ENCODE data around the gene AKAP6. TPM values are rescaled to one million over a fixed set of nuclear protein-coding genes. Genes with fewer than 3 reads are reported as not detected.

The AKAP6 gene
- total and polyA plus RNA-seq, 10 of the 15 experiments (the other 5 are each of a cell fraction or from before 2014, with no cell fraction given): 0.35 to 5.9 (median 2.2) TPM

DNA sequence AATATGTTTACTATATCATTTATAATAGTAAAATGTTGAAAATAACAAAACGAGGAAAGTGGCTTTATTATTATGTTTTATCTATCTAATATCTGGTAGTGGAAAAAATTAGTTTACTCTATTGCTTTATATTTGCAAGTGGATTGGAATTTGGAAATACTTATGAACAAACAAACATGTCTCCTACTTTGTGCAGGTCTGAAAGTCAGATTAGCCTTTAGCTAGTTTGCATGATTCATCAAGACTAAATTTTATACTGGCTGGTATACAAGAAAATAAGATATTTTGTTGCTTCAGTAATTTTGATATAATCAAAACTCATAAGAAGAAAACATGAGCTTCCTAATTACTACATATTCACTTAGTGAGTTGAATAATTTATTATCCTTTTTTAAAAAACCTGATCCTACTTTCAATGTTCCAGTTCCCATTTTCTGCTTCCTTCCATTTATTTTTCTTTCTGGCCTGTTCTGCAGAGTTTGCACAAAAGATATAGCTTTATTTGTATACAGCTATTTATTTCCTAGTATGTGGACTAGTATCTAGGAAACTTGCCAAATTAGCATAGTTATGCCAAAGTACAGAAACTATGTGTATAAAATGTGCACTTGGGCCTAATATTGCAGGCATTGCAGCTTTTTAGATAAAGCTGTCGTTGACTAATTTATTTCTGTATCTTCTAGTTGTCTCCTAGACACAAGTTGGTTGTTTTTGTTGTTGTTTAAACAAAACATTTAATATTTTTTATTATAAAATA lies 122.0 kb downstream of the AKAP6 start:
- ChIA-PET CTCF (interaction anchor here (0.9 kb wide), 1 partner anchor 23 kb away, joined by 3 read pairs; no protein-coding TSS in a partner anchor), SMC1A (ENCODE audit: uncharacterized antibody, unreplicated experiment) (interaction anchor here (1.0 kb wide), 1 partner anchor 19 kb away, joined by 4 read pairs; no protein-coding TSS in a partner anchor), POLR2A (no interaction called here), RAD21 (ENCODE audit: unreplicated experiment) (no interaction called here)
- no peak overlapping the region for H3K9ac ChIP-seq (ENCODE audit: control insufficient read depth, insufficient read depth, low read length)
- no peak overlapping the region for H3K27ac ChIP-seq (ENCODE audit: control insufficient read depth, insufficient read depth)
- no TSS peak for BruUV-seq (replicated peaks)
- H4K20me1 ChIP-seq (ENCODE audit: control insufficient read depth, insufficient read depth): no peaks in the 10 kb centered on the region
- ATAC-seq (no peak), DNase-seq (ENCODE audit: low read depth, low spot score) (no peak), FAIRE-seq (no peak)
- H3K4me2 ChIP-seq (ENCODE audit: control insufficient read depth, insufficient read depth): no peak overlapping the region
- no peaks in the 10 kb centered on the region; a peak in 1 of 4 replicates for H3K27me3 ChIP-seq (replicated peaks in 1 of 2; ENCODE audit: control insufficient read depth in 2 of 2, insufficient read depth in 2 of 2, low read length in 1 of 2)
- H3K4me1 ChIP-seq (ENCODE audit: control insufficient read depth, insufficient read depth, low read length): no peaks in the 10 kb centered on the region
- no peaks in the 10 kb centered on the region for H3K36me3 ChIP-seq (ENCODE audit: control insufficient read depth in 2 of 2, insufficient read depth in 2 of 2, low read length in 1 of 2)
- no peaks in the 10 kb centered on the region for H3K9me3 ChIP-seq (replicated peaks; ENCODE audit: control insufficient read depth, insufficient read depth, low read length)
- no peaks in the 10 kb centered on the region for H3K79me2 ChIP-seq (ENCODE audit: control insufficient read depth, insufficient read depth, low read length)
- no peak overlapping the region for H3K4me3 ChIP-seq
- no peak overlapping the region for H2AFZ ChIP-seq (ENCODE audit: control insufficient read depth, low read depth, low read length)
- intact Hi-C loops (cut with micrococcal nuclease; ENCODE audit: unreplicated experiment) (no loop called here), in situ Hi-C loops (cut with MboI) (loop anchor here (25.0 kb wide), 1 partner anchor 939 kb away; no protein-coding TSS in a partner anchor)
- 2% methylated on average over 2 of the region's 2 CpGs for WGBS (ENCODE audit: insufficient coverage, insufficient replicate concordance, low lambda C conversion rate, missing lambda C conversion rate)
- TF ChIP-seq, protein P1, sequence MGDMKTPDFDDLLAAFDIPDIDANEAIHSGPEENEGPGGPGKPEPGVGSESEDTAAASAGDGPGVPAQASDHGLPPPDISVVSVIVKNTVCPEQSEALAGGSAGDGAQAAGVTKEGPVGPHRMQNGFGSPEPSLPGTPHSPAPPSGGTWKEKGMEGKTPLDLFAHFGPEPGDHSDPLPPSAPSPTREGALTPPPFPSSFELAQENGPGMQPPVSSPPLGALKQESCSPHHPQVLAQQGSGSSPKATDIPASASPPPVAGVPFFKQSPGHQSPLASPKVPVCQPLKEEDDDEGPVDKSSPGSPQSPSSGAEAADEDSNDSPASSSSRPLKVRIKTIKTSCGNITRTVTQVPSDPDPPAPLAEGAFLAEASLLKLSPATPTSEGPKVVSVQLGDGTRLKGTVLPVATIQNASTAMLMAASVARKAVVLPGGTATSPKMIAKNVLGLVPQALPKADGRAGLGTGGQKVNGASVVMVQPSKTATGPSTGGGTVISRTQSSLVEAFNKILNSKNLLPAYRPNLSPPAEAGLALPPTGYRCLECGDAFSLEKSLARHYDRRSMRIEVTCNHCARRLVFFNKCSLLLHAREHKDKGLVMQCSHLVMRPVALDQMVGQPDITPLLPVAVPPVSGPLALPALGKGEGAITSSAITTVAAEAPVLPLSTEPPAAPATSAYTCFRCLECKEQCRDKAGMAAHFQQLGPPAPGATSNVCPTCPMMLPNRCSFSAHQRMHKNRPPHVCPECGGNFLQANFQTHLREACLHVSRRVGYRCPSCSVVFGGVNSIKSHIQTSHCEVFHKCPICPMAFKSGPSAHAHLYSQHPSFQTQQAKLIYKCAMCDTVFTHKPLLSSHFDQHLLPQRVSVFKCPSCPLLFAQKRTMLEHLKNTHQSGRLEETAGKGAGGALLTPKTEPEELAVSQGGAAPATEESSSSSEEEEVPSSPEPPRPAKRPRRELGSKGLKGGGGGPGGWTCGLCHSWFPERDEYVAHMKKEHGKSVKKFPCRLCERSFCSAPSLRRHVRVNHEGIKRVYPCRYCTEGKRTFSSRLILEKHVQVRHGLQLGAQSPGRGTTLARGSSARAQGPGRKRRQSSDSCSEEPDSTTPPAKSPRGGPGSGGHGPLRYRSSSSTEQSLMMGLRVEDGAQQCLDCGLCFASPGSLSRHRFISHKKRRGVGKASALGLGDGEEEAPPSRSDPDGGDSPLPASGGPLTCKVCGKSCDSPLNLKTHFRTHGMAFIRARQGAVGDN (IDR thresholded peaks at IDR 0.05): no peak
- no peak for TF ChIP-seq NBN (IDR thresholded peaks at IDR 0.05)
- no peak for TF ChIP-seq ATF2 (IDR thresholded peaks at IDR 0.05; ENCODE audit: low read length)
- TF ChIP-seq EGR1 (IDR thresholded peaks at IDR 0.05; ENCODE audit: borderline replicate concordance in 1 of 2, low read depth in 2 of 2, low read length in 2 of 2): no peak
- TF ChIP-seq SUZ12 (IDR thresholded peaks at IDR 0.05; ENCODE audit: unreplicated experiment): no peak
- TF ChIP-seq ATF7 (IDR thresholded peaks at IDR 0.05; ENCODE audit: low read depth): no peak
- TF ChIP-seq JUNB (IDR thresholded peaks at IDR 0.05): no peak
